ENCODE results near the gene ALPK1.

DNA sequence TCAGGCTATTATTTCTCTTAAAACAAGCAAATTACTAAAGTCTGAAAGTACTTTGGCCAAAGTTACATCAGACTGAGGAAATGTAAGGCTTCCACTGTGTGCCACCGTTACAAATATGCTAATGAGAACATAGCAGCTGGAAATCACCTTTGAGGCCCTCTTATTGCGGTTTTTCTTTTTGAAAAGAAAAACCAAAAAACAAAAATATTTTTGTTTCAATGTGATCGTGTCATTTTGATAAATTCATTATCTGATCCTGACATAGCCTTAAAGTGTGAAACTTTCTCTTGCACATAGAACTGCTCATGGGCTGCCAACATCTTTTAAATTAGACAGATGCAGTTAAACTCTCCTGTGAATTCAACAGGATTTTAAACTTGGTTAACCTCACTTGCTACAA, 8.7 kb upstream of the ALPK1 start:
- TF ChIP-seq, protein P1, sequence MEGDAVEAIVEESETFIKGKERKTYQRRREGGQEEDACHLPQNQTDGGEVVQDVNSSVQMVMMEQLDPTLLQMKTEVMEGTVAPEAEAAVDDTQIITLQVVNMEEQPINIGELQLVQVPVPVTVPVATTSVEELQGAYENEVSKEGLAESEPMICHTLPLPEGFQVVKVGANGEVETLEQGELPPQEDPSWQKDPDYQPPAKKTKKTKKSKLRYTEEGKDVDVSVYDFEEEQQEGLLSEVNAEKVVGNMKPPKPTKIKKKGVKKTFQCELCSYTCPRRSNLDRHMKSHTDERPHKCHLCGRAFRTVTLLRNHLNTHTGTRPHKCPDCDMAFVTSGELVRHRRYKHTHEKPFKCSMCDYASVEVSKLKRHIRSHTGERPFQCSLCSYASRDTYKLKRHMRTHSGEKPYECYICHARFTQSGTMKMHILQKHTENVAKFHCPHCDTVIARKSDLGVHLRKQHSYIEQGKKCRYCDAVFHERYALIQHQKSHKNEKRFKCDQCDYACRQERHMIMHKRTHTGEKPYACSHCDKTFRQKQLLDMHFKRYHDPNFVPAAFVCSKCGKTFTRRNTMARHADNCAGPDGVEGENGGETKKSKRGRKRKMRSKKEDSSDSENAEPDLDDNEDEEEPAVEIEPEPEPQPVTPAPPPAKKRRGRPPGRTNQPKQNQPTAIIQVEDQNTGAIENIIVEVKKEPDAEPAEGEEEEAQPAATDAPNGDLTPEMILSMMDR (IDR thresholded peaks at IDR 0.05): no peak
- TF ChIP-seq POLR2A (IDR thresholded peaks at IDR 0.05; ENCODE audit: low read depth) (no peak), POLR2AphosphoS5 (IDR thresholded peaks at IDR 0.05) (no peak), EP300 (IDR thresholded peaks at IDR 0.05) (no peak)

Data from esophagus muscularis mucosa (tissue), 4 donors.